Chondrocyte (in vitro differentiated cells): Measurements from ENCODE around the gene JARID2. TPM values are rescaled to one million over a fixed set of nuclear protein-coding genes. Genes with fewer than 3 reads are reported as not detected.

Experiments used
- DNase-seq: peaks from one replicate; pipeline ENCODE4 v3.0.0; 2021; ENCODE audit warnings: mixed read lengths, low spot score
- H3K27ac Mint-ChIP-seq: one replicate; pipeline ENCODE4 v1.8.0; 2021; ENCODE audit warnings: mild to moderate bottlenecking, moderate library complexity, mixed read lengths; ENCODE audit not compliant: unreplicated experiment
- H3K27me3 Mint-ChIP-seq: 2 replicates; pipeline ENCODE4 v1.8.0; 2021; ENCODE audit warnings: low read depth, mixed read lengths
- H3K36me3 Mint-ChIP-seq: 2 replicates; pipeline ENCODE4 v1.8.0; 2021; ENCODE audit warnings: low read depth, mixed read lengths
- H3K4me1 Mint-ChIP-seq: 2 replicates; pipeline ENCODE4 v1.8.0; 2021; ENCODE audit warnings: low read depth, mild to moderate bottlenecking, mixed read lengths
- H3K4me3 Mint-ChIP-seq: one replicate; pipeline ENCODE4 v1.8.0; 2021; ENCODE audit warnings: mild to moderate bottlenecking, moderate library complexity, mixed read lengths; ENCODE audit not compliant: unreplicated experiment
- H3K9me3 Mint-ChIP-seq: 2 replicates; pipeline ENCODE4 v1.8.0; 2021; ENCODE audit warnings: low read depth, mixed read lengths
- CTCF ChIP-seq: fragments of 200-600 bp; sonication (generic); IDR thresholded peaks from 2 replicates; pipeline ENCODE4 v1.5.0; 2021; ENCODE audit warnings: antibody characterized with exemption, mild to moderate bottlenecking, moderate library complexity
- total RNA-seq: library from RNA; stranded (reverse); gene quantifications from 3 replicates; pipeline ENCODE4 v1.2.1, GENCODE V29; 2021

JARID2 gene
- total RNA-seq, 1 donor from 2014 or later: 9.9 TPM

- Mint-ChIP-seq H3K9me3 (no peaks in the 10 kb centered on the region), H3K27ac (no peak overlapping the region), H3K27me3 (no peaks in the 10 kb centered on the region), H3K4me1 (peaks cover 27% of the 10 kb centered on the region), H3K4me3 (no peak overlapping the region), H3K36me3 (no peaks in the 10 kb centered on the region)
- DNase-seq: no peak
- no peak for TF ChIP-seq CTCF
These were observed 121.0 kb downstream of the JARID2 start for GRCh38 chr6:15366879-15367278.

GRCh38 chr6:15368186-15368585, 122.3 kb downstream of the JARID2 start:
- H3K4me3 Mint-ChIP-seq: no peak overlapping the region
- no peak for DNase-seq
- no peak overlapping the region for H3K27ac Mint-ChIP-seq
- H3K27me3 Mint-ChIP-seq: no peaks in the 10 kb centered on the region
- H3K4me1 Mint-ChIP-seq: peaks cover 27% of the 10 kb centered on the region
- TF ChIP-seq CTCF: no peak
- H3K9me3 Mint-ChIP-seq: no peaks in the 10 kb centered on the region
- H3K36me3 Mint-ChIP-seq: no peaks in the 10 kb centered on the region

- Mint-ChIP-seq H3K9me3 (no peaks in the 10 kb centered on the region), H3K36me3 (no peaks in the 10 kb centered on the region), H3K27me3 (no peaks in the 10 kb centered on the region), H3K27ac (no peak overlapping the region), H3K4me3 (no peak overlapping the region), H3K4me1 (peaks cover 27% of the 10 kb centered on the region)
- no peak for DNase-seq
- TF ChIP-seq CTCF: no peak
These were observed 123.0 kb downstream of the JARID2 start for GRCh38 chr6:15368873-15369272.

- H3K27me3 Mint-ChIP-seq: no peaks in the 10 kb centered on the region
- H3K9me3 Mint-ChIP-seq: no peaks in the 10 kb centered on the region
- H3K4me1 Mint-ChIP-seq: peaks cover 24% of the 10 kb centered on the region
- no peak overlapping the region for H3K4me3 Mint-ChIP-seq
- no peak for DNase-seq
- H3K36me3 Mint-ChIP-seq: no peaks in the 10 kb centered on the region
- TF ChIP-seq CTCF: no peak
- H3K27ac Mint-ChIP-seq: no peak overlapping the region
These were observed 124.0 kb downstream of the JARID2 start for GRCh38 chr6:15369838-15370237.

GRCh38 chr6:15370733-15371671, 125.1 kb downstream of the JARID2 start:
- no peaks in the 10 kb centered on the region for H3K36me3 Mint-ChIP-seq
- H3K27me3 Mint-ChIP-seq: no peaks in the 10 kb centered on the region
- no peak for DNase-seq
- H3K9me3 Mint-ChIP-seq: no peaks in the 10 kb centered on the region
- no peak for TF ChIP-seq CTCF
- no peak overlapping the region for H3K4me3 Mint-ChIP-seq
- H3K4me1 Mint-ChIP-seq: peaks cover 19% of the 10 kb centered on the region
- no peak overlapping the region for H3K27ac Mint-ChIP-seq
